GM21360 (cell line): ENCODE results near the gene LTBP2.

ENCODE experiments used
- ATAC-seq: cut with Tn5 transposase; IDR thresholded peaks from one replicate; pipeline ENCODE4 v1.9.1; 2021; ENCODE audit warnings: mild to moderate bottlenecking, moderate library complexity; ENCODE audit not compliant: unreplicated experiment

The LTBP2 gene

GRCh38 chr14:74573421-74574089 is 38.5 kb downstream of the LTBP2 start:
- ATAC-seq, result no peak

GRCh38 chr14:74572726-74573301 is 39.2 kb downstream of the LTBP2 start:
- ATAC-seq, result no peak

- no peak for ATAC-seq
Measured at GRCh38 chr14:74571901-74572725, 39.9 kb downstream of the LTBP2 start.

GRCh38 chr14:74571441-74571841 is 40.6 kb downstream of the LTBP2 start:
- ATAC-seq, result no peak

- no peak for ATAC-seq
Measured at GRCh38 chr14:74570696-74571095, 41.3 kb downstream of the LTBP2 start.

- ATAC-seq, result no peak
Measured at GRCh38 chr14:74569806-74570591, 42.0 kb downstream of the LTBP2 start.

- ATAC-seq, result no peak
Measured at GRCh38 chr14:74569387-74569786, 42.6 kb downstream of the LTBP2 start.

- no peak for ATAC-seq
Measured at GRCh38 chr14:74568911-74569310, 43.1 kb downstream of the LTBP2 start.

GRCh38 chr14:74568380-74568649 is 43.7 kb downstream of the LTBP2 start:
- ATAC-seq, result no peak

GRCh38 chr14:74567646-74568379 is 44.2 kb downstream of the LTBP2 start:
- ATAC-seq, result no peak

GRCh38 chr14:74567219-74567618 is 44.8 kb downstream of the LTBP2 start:
- no peak for ATAC-seq

GRCh38 chr14:74566174-74567141 is 45.6 kb downstream of the LTBP2 start:
- no peak for ATAC-seq

- no peak for ATAC-seq
Measured at GRCh38 chr14:74563586-74564159, 48.4 kb downstream of the LTBP2 start.

- no peak for ATAC-seq
Measured at GRCh38 chr14:74563233-74563585, 48.8 kb downstream of the LTBP2 start.

- ATAC-seq, result no peak
Measured at GRCh38 chr14:74562515-74563232, 49.4 kb downstream of the LTBP2 start.

- ATAC-seq, result no peak
Measured at GRCh38 chr14:74558655-74559054, 53.4 kb downstream of the LTBP2 start.

GRCh38 chr14:74557691-74558090 is 54.3 kb downstream of the LTBP2 start:
- ATAC-seq, result no peak

- ATAC-seq, result no peak
Measured at GRCh38 chr14:74555476-74556050, 56.5 kb downstream of the LTBP2 start.
